Activated CD4-positive, alpha-beta T cell treated with anti-CD3 and anti-CD28 coated beads, Interleukin-2, amount 50 U/mL, for 4 hours (primary cell): Measurements from ENCODE around the gene WDPCP.
"Not testable (repeated sequence)": the region's sequence is repeated elsewhere in the genome, so short reads cannot be mapped to it uniquely, and the experiment has no call there.

Experiments
- DNase-seq, 2 experiments: peaks; one replicate each; pipeline ENCODE4 v3.0.0-alpha.2; 2020

Gene WDPCP

DNA sequence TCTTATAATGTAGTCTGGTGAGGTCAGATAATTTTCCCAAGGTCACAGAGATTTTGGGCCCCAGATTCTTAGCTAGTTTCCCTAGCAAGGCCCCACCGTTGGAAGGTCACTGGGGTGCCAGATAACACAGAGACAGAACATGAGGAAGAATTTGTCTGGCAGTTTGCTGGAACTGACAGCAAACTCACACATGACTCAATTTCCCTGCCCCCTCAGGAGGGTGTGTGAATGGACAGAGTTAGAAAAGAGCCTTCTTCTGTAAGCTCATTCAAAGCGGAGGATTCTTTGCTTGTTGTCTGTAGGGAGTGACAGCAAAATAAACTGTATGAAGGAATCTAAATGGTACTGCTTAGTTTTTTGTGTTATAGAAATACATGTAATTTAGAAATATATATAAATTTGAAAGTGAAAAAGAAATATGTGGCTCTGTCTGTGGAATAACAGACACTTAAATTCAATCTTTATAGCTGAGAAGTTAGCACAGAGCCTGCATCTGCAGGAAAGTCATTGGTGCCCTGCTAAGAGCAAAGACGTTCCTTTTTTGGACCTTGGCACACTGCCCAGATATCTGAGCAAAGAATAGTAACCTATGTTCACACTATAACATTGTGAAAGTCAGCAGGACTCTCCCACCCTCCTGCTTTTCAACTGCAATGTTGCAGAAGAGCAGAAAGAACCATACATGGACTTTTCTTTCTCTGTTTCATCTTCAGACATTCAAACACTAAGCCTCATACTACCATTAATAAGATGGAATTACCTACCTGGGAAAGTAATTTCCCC, 2.5 kb upstream of the WDPCP start:
- DNase-seq, result no peak

DNA sequence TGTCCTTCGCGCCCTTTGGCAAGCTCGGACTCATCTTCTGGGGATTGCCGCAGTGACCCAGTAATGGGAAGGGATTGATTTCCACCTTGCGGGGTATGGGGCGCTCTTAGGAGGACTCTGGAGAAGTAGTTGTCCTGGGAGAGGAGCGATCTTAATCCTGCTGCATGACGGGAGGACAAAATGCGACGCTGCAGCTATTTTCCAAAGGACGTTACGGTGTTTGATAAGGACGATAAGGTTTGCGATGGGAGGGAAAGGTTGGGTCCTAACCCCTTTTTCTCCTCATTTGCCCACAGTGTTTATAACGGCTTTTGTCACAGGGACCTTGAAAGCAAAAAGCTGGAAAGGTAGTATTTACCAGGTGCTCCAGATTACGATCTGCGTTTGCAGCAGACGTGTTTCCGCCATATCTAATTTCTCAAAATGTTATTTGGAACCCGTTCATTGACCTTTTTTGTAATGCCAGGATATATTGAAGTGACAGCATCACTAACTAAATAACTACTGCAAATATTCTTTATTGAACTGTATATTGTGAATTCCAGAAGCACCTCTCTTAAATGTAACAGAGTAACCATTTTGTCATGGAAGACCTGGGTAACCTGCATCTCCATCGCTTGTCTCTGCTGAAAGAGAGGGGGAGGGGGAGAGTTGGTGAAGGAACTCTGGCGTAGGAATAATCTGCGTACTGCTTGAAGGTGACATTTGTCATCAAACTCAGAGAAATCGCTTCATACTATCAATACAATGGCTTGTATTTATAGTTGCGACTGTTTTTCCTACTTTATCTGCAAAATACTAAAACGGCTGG, 1.1 kb upstream of the WDPCP start:
- no peak for DNase-seq

DNA sequence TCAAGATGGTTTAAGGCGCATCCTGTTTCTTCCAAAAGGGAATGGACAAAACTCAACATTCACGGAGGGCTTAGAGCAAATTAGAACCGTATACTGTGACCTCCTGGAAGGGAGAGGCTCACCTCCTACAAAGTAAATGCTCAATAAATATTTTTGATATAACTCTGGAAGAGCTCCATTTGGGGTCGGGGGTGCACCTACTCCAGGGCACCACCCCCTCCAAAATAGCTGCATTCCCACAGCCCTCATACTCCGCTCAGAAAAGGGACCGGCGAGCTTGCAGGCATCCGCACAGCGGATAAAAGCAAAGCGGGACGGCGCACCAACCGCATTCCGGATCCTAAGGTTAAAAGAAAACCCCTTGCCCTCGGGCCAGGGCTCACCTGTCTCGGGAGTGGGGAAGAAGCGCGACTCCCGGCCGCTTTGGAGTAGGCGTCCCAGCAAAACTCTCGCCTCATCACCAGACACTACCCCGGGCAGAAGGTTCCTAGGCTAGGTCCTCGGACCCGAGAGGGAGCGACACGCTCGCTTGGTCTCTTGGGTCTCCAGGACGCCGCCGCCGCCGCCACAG, 378 bp downstream of the WDPCP start:
- DNase-seq, result no peak

DNA sequence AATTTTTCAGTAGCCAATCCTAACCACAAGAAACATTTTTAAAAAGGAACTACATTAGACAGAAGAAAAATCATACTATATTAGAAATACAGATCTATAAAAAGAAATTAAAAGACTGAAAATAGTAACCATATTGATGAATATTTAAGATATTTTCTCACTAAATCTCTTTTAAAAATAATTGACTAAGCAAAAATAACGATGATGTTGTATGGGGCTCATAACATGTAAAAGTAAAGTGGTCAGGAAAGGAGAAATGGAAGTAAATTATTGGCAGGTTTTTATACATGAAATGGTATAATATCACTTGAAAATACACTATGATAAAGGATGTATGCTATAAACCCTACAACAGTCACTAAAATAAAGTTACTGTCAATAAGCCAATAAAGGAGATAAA, 5.4 kb downstream of the WDPCP start:
- no peak for DNase-seq

DNA sequence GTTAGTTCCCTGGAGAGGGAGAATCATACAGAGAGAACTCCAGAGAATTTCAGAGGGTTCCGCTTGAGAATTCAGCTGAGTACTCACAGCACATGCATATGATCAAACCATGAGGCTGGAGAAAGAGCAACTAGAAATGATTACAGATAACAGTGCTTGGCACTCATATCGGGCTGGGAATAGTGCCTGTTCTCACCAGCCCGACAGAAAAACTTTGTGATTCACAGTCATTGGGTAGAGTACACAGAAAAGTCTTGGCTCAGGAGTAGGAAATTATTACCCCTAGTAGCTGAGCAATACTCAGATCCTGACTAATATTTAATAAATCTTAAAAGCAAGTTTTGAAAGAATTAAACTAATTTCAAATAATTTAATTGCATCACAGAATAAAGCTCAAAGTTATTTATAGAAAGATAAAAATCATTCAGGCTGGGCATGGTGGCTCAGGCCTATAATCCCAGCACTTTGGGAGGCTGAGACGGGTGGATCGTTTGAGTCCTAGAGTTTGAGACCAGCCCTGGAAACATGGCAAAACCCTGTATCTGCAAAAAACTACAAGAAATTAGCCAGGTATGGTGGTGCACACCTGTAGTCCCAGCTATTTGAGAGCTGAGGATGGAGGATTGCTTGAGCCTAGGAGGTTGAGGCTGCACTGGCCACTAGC, 6.8 kb downstream of the WDPCP start:
- DNase-seq, result no peak

DNA sequence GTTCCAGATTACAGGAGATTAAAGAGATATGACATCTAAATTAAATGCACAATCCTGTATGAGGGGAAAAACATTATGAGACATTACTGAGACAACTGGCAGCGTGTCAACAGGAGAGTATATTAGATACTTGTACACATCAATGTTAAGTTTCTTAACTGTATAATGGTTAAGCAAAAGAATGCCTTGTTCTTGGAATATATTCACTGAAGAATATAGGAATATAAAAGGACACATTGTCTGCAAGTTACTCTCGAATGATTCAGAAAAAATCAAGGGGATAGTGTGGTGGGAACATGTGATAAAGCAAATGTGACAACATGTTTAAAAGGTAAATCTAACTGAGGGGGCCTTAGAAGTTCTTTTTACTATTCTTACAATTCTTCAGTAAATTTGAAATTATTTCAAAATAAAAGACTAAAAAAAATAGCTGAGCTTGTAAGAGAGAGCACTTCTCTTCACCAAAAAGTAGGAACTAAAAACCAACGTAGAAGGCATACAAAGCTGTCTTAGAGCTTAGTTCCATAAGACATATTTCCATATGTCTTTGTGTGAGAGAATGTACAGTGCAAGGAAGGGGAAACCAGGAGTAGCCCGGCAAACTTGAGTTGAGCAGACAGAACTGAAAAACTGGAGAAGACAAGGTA, 7.5 kb downstream of the WDPCP start:
- no peak for DNase-seq

DNA sequence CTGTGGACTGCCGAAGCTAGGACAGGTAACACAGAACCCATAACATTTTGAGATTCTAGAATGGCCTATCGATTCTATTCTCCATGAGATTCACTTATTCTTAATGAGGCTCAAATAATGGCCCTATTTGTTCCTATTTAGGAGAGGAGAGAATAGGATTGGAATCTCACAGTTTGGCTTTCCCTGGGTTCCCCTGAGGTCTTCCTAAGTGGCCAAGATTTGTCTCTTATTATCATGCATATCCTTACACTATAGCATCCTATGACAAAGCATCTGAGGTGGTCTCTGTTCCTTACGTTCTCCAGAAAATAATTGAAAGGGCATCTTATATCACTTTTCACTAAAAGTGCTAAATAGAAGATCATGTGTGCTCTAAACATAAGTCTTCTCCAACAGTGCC, 9.5 kb downstream of the WDPCP start:
- no peak for DNase-seq

DNA sequence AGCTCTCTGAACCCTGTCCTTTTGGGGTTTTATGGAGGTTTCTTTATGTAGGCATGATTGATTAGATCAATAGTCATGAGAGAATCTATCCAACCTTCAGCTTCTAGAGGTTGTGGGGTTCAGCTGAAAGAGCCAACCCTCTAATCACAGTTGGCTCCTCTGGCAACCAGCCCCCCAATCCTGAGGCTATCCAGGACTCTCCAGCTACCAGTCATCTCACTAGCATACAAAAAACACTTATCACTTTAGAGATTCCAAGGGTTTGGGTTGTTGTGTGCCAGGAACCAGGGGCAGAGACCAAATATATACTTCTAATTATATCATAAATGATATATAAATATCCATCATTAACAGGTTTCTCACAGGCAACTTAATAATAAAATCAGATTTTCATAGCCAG, 11.7 kb downstream of the WDPCP start:
- no peak for DNase-seq

DNA sequence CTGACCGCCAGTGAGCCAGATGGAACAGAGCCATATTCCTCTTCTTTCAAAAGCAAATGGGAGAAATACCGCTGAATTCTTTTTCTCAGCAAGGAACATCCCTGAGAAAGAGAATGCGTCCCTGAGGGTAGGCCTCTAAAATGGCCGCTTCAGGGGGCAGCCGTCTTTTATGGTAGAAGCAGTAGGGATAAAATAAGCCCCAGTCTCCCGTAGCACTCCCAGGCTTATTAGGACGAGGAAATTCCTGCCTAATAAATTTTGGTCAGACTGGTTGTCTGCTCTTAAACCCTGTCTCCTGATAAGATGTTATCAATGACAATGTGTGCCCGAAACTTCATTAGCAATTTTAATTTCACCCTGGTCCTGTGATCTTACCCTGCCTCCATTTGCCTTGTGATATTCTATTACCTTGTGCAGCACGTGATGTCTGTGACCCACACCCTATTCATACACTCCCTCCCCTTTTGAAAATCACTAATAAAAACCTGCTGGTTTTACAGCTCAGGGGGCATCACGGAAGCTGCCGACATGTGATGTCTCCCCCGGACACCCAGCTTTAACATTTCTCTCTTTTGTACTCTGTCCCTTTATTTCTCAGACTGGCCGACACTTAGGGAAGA, 14.4 kb downstream of the WDPCP start:
- not testable (repeated sequence) for DNase-seq

DNA sequence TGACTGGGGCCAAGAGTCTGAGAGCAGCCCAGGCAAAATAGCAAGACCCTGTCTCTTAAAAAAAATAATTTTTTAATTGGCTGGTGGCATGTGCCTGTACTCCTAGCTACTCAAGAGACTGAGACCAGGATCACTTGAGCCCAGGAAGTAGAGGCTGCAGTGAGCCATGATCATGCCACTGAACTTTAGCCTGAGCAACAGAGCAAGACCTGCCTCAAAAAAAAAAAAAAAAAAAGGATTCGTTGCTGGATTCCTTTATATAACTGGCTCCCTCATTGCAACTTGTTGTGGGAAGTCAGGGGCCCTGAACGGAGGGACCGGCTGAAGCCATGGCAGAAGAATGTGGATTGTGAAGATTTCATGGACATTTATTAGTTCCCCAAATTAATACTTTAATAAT, 15.3 kb downstream of the WDPCP start:
- DNase-seq, result not testable (repeated sequence)

DNA sequence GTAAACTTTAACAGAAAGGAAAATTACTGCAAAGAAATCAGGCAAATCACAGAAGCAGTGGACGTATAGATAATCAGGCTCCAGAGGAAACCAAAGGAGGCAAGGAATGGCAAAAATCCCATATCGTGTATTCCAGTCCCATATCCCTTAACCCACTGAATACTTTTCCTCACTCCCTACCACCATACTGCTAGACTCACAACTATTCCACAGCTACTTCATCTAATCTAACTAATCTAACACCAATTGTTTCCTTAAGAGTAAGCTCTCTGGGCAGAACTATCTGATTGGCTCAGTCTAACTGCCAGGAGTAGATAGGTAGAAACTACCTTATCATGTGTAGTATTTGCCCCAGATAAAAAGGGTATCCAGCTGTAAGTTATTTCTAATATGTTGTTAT, 16.3 kb downstream of the WDPCP start:
- DNase-seq, result no peak

DNA sequence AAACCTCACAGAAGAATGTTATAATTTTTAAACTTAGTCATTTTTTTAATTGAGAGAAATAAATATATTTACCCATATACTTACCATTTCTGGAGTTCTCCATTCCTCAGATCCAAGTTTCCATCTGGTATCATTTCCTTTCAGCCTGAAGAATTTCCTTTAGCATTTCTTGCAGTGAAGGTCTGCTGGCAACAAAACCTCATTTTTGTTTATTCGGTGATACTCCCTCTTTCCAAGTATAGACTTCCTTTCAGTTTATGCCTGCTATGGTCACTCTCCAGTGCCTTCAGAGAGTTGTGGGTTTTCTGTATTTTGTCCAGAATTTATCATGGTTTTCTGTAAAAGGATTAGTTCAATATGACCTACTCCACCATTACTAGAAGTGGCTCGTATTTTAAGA, 17.0 kb downstream of the WDPCP start:
- DNase-seq, result no peak

DNA sequence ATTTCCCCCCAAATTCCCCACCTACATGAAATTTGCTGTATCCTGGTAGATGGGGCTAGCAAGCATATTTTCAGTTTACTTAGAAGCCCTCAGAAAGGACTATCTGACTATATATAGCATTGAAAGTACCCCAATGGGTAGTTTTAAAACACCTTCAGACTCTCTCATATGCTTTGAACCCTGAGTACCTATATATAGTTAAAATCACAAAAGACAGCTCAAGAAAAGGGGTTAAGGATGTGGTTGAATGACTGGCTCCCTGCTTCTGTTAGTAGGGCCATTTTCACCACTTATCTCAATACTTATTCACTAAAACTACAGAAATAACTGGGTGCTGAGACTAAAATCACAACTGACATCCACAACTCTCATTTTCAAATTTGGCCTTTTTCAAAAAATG, 18.5 kb downstream of the WDPCP start:
- DNase-seq, result no peak

DNA sequence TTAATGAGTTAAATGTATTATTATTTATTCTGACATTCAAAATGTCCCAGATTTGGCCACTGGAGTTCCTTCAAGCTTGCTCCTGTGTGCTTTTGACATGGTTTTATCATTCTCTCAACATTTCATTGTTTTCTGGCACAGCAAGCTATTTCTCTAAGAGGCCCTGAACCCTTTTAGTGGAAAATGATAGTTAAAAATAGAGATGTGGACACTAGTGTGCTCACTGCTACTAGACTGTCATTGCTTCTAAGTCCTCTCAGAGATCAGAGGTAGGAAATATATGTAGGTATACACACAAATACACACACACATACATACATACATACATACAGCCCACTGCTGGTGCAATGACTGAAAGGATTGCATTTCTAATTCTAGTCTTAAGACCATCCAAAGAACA, 25.5 kb downstream of the WDPCP start:
- DNase-seq, result no peak

DNA sequence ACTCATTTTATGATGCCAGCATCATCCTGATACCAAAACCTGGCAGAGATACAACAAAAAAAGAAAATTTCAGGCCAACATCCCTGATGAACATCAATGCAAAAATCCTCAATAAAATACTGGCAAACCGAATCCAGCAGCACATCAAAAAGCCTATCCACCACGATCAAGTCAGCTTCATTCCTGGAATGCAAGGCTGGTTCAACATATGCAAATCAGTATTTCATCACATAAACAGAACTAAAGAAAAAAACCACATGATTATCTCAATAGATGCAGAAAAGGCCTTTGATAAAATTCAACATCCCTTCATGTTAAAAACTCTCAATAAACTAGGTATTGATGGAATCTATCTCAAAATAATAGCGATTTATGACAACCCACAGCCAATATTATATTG, 29.4 kb downstream of the WDPCP start:
- not testable (repeated sequence) for DNase-seq

DNA sequence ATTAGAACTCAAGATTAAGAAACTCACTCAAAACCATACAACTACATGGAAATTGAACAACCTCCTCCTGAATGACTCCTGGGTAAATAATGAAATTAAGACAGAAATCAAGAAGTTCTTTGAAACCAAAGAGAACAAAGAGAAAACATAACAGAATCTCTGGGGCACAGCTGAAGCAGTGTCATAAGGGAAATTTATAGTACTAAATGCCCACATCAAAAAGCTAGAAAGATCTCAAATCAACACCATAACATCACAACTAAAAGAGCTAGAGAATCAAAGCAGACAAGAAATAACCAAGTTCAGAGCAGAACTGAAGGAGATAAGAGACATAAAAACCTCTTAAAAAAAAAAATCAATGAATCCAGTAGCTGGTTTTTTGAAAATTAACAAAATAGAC, 30.5 kb downstream of the WDPCP start:
- DNase-seq, result not testable (repeated sequence)

DNA sequence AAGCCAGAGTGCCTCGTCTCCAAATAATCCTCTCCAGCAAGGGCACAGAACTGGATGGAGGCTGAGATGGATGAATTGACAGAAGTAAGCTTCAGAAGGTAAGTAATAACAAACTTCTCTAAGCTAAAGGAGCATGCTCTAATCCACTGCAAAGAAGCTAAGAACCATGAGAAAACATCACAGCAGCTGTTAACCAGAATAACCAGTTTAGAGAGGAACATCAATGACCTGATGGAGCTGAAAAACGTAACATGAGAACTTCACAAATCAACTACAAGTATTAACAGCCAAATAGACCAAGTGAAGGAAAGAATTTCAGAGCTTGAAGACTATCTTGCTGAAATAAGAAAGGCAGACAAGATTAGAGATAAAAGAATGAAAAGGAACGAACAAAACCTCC, 32.3 kb downstream of the WDPCP start:
- no peak for DNase-seq

DNA sequence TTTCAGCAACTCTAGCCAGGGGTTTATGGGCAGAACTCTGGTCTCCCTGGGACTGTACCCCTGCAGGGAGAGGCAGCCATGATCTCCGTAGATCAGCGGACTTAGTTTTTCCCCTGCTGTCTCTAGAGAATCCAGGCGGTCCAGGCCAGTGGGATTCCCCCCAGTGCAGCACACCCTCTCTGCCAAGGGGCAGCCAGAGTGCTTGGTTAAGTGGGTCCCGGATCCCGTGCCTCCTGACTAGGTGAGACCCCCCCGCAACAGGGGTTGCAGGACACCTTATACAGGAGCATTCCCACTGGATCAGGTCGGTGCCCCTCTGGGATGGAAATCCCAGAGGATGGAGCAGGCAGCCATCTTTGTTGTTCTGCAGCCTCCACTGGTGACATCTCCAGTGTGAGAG, 33.0 kb downstream of the WDPCP start:
- no peak for DNase-seq

DNA sequence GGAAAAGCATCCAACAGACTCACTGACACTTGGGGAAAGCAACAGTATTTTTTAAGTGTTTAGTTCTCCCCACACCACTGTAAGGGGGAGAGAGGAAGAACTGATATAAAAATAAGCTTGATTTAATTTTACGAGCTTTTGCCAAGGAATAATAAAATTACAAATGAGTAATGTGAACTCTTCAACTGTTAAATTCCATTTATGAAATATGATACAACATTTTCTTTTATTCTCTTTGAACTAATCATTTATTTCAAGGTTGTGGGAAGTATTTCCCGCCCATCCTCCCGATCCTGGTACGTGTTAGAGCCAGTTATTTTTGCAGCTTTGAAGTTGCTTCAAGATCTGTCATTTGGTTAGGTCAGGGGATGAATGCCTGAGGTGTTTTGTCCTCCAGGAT, 35.2 kb downstream of the WDPCP start:
- DNase-seq, result no peak

DNA sequence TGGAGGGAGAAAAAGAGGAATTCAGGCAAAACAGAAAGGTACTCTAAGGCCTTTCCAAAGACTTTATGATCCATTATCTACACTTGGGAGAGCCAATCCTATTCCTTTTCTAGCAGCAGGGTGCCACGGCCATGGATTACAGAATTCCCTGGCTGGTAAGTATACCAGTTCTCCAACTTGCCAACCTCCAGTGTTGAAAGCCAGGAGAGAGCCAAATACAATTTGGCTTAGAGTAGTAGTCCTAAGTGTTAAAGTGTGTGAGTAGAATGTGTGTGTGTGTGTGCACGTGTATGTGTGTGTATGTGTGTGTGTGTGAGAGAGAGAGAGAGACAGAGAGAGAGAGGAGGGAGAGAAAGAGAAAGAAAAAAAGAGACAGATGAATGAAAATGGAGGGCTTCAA, 43.3 kb downstream of the WDPCP start:
- no peak for DNase-seq

DNA sequence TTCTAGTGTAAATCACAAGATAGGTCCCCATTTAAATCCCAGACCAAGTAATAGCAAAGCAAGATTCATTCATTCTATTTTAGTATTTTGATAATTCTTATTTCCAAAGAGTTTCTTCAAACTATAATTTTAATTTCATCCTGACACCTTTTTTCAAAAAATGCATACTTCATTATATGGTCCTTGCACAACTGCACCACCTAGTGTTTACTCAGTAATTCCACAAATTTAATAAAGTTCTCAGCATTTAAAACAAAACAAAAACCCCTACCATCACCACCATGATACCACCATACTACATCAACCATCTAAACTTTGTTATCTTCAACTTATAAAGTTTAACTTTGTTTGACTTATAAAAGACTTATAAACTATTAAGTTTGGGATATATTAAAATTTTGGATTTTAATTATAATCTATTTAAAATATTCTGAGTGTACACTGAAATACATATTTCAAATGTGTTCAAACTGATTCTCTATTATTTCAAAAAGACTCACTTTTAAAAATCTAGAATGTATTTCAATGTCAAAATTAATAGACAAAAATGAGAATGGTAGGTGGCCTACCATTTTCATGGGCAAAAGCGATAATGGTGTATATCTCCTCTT, 44.2 kb downstream of the WDPCP start:
- DNase-seq, result no peak
